GM19455 (cell line): Measurements from ENCODE around the gene CEP164.
"Not testable (repeated sequence)": the region's sequence is repeated elsewhere in the genome, so short reads cannot be mapped to it uniquely, and the experiment has no call there.

Experiments
- ATAC-seq: cut with Tn5 transposase; IDR thresholded peaks from one replicate; pipeline ENCODE4 v1.9.1; 2021; ENCODE audit not compliant: unreplicated experiment

The CEP164 gene

DNA sequence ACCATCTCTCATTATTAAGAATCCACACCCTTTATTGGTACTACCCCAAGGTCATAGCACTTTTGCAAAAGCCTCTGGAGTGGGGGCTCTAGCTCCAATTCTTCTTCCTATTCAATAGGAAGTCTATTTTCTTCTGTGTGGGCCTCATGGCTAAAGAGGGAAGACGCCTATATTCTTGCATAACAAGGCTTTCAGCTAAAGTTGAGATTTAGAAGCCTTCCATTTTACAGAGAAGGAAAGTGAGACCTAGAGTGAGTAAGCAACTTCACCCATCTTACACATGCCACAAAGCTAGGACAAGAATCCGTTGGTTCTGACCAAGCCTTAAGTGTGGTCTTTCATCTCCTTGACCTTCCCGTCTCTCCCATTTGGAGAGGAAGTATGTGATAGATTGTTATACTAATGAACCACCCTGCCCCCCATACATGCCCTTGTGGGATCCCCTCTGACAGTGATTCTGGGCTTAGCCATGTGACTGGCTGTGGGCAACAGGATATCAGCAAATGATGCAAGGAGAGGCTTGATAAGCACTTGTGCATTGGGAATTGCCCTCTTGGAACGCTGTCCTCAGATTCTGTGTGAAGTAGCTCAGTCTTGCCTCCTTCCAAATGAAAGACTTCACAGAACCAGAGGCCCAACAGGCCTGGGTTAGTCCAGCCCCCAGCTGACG lies 23.9 kb upstream of the CEP164 start:
- ATAC-seq: no peak

DNA sequence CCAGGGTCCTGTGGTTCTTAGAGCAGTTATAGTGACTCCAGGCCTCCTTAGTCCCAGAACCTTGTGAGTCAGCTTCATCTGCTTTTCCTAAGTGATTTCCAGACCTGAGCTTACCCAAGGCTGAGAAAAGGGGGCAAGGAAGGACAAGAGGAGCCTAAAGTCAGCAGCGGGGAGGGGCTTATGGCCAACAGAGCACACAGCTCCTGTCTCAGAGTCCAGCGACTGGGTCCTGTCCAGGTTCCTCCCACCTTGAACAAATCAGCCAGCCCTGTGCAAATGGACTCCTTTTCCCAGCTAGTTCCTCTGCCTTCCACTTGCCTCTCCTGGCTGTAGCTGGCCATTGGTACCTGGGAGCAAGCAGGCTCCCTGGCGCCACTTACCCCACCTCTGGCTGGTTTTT lies 22.5 kb upstream of the CEP164 start:
- ATAC-seq: no peak

DNA sequence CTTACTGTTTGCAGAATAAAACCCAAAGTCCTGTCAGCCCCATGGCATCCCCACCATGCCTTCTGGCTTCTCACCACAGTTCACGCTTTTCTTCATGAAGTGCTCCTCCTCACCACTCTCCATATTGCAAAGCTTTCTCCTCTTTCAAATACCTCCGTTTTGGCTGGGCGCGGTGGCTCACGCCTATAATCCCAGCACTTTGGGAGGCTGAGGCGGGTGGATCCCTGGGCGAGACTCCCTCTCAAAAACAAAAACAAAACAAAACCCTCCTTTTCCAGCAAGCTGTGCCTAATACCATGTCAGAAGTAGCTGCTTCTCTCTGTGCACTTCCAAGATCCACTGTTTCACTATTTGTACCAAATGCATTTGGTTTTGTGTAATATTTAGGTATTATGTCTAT lies 18.3 kb upstream of the CEP164 start:
- ATAC-seq: no peak

DNA sequence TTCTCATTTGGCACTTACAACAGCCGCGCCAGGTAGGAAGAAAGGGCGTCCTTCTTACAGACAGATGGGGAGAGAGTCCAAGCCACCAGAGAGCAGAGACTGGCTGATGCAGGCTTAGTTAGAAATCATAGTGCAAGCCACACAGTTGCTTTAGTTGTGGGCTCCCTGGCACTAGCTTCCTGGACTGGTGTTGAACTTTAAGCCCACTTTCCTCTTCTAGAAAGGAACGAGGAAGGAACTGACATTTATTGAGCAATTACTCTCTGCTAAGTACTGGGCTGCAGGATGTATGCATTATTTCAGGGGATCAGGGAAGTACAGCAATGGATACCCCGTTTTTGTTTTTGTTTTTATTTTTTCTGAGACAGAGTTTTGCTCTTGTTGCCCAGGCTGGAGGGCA lies 14.6 kb upstream of the CEP164 start:
- ATAC-seq: no peak

DNA sequence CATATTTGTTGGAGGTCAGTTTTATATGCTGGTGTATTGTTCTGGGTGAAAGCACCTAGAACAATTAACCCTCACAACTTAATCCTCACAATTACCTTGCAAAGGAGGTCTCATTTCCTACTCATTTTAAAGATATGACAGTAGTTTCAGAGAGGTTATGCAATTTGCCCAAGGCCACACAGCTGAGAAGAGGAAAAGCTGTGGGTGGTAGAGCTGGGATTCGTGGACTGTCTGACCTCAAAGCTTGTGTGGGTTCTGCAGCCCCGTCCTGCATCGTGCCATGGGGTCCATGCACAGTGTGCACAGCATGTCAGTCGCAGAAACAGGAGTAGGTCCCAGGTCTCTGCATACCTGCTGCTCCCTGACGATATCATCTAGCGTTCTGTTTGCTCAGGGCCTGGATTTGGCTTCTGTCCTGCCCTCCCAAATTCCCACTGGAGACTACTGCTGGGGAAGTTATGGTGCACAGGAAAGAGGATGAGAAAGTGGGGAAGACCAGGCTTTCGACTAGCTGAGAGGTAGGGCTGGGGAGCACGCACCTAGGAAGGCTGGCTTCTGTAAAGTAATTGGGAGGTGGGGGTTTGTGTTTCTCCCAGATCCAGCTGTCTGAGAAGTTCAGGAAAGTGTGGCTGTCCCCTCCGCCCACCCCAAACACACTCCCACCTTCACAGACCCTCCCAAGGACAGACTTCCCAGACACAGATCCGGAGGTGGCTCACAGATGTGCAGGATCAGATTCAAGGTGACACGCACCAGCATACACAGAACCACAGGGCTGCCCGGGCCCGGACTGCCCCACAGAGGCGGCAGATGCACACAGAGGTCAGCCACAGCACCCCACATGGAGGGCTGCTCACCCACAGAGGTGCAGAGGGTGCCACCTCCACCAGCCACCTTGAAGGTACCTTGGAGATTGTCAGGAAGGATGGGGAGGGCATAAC lies 13.6 kb upstream of the CEP164 start:
- no peak for ATAC-seq

DNA sequence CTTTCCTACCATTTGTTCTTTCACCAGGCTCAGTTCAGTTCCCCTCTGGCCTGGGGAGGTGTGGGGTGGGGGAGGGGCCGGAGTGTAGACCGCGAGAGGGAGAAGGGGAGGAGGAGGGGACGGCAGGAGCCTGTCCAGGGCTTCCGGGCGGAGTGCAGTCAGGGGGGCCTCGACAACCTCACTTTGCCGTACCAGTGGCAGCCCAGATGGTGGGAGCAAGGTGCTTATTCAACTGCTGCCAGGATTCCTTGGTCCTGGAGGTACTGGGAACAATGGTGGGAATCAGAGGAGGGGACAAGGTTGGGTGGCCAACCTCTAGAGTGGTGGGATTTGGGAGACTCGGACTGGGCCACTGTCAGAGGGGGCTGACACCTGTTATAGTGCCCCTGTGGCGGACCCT lies 12.8 kb upstream of the CEP164 start:
- ATAC-seq: no peak

DNA sequence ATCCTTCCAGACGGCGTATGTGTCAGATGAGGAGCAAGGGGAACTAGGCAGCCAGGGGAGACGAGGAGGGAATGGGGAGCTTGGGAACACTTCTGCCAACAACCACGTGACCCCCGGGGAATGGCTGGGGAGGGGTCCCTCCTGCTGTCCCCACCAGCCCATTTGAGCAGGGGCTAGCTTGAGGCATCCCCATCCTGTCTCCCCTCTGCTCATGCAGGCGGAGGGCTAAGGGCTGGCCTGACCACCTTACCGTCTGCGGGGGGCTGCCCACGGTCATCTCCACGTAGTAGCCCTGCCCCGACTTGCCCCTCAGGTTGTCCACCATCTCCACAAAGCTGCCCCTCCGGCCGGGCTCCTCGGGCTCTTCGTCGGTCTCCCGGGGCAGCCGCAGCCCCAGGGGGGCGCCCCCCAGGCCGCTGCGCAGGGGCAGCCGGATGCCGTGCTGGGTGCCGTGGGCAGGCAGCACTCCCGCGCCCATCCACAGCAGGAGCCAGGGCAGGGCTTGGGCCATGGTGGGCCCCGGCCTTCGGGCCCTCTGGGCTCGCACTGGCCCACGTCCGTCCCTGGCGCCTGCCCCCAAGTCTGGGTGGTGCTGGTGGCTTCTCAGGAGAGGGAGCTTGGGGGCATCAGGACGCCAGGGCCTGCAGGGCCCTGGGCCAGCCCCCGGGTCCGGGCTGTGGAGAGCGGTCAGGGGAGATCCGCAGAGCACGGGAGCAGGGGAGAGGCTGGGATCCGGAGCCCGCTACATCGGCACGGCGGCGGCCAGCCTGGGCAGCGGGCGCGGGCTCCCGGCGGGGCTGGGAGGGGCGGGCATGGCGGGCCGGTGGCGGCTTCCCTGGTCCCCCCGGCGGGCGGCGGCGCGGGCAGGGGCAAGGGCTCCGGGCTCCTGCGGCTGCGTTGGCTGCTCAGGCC lies 12.1 kb upstream of the CEP164 start:
- no peak for ATAC-seq

DNA sequence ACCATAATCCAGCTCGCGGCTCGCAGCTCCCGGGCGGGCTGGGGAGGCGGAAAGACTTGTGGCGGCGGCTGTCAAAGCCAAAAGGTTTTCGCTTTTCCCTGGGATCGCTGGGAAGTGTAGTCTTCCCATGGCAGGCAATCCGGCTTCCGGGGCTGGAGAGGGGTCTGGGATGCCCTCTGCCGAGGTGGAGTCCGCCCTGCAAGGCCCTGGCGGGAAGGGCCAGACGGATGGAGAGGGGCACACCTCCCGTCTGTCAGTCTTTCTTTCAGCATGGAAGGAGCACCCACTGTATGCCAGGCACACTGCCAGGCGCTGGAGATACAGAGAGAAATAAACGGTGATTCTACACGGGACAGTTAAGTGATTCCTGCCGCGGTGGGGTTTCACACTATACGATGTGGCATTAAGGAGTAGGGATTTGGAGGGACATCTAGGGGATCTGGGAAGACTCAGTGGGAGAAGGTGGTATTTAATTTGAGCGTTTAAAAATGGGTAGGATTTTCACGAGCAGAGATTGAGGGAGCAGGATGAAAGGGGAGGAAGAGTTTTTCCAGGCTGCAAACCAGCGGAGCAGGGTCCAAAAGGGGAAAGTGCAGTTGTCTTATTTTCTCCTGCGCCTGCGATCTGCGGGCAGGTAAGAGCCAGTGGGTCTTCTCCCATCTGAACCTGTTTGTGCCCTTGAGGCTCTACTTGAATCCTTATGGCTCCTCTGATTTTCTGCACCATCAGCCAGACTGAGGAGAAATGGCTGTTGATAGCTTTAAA lies 11.3 kb upstream of the CEP164 start, which contains the start of gene BACE1:
Gene BACE1, minus strand, starts transcription at position 60 of the 765 bp plus-strand sequence. CDS start 461 bp downstream, outside the sequence.
- no peak for ATAC-seq

DNA sequence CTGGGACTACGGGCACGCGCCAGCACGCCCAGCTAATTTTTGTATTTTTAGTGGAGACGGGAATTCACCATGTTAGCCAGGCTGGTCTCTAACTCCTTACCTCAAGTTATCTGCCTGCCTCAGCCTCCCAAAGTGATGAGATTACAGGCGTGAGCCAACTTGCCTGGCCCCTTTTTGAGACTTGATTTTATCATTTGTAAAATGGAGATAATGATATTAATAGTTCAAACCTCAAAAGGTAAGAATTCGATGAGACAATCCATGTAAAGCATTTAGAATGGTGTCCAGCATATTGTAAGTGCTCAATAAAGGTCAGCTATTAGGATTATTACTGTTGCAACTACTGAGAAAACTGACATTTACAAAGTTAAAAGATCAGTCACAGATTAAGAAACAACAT lies 8.9 kb upstream of the CEP164 start:
- ATAC-seq: no peak

DNA sequence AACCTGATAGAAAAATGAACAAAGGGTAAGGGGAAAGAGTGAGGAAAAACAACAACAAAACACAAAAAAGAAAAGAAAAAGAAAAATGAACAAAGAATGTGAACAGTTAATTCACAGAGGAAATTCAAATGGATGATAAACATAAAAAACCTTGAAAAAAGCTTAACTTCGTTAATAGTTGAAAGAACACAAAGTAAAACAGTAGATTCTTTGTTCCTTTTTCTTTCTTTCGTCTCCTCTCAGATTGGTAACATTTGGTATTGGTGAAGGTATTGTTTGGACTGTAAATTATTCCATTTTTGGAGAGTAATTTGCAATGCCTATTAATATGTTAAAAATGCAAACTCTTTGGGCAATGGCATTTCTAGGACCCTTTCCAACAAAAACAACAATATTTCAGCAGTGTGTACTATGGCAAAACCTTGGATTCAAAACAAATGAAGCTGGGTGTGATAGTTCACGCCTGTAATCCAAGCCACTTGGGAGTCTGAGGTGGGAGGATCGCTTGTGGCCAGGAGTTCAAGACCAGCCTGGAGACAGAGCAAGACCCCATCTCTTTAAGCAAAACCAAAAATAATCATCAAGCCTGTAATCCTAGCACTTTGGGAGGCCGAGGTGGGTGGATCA lies 8.3 kb upstream of the CEP164 start:
- ATAC-seq: no peak

DNA sequence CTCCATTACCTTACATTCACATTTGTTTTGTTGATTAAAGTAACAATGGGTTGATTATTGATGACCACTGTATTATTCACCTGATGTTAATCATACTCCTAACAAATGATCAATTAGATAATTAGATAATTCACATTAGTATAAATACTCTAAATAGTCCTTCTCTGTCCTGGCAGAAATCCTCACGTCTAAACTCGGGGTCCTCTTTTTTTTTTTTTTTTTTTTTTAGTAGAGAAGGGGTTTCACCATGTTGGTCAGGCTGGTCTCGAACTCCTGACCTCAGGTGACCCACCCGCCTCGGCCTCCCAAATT lies 443 bp upstream of the CEP164 start:
- not testable (repeated sequence) for ATAC-seq

DNA sequence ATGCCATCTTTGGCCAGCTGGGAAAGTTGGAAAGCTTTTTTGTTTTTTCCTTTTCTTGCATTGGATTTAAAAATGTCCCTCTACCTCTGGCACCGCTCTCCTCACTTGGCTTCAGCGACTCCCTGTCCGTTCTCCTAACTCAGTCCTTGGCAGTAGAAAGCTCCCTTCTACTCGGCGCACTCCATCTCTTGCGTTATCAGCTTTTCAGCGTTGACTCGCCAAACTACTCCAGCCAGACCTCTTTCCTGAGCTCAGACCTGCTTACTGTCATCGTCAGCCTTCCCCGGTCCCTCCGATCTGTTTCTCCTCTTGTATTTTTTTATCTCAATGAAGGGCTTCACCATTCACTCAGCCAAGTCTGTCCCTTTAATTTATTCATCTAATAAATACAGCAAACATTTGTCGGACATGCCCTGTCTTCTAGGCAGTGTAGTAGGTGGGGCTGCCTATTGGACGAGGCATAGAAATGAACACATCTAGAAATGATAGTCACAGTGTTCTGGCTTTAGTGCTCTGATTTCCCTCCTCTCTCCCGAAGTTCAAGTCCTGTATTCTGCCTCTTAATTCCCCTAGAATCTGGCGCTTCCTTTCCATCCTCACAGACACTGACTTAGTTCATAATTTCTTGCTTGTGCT lies 839 bp downstream of the CEP164 start:
- ATAC-seq: peak; percentile 9

DNA sequence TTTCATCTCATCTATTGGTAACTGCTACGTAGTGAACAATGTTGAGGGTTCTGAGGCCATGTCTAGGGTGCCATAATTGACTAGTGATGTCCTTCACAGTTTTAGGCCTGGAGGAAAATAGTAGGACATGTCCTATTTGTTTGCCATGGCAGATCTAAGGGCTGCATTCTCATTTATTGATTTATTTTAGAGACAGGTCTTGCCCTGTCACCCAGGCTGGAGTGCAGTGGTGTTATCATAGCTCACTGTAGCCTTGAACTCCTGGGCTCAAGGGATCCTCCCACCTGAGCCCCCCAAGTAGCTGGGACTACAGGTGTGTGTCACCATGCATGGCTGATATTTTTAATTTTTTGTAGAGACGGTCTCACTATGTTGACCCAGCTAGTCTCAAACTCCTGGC lies 5.2 kb downstream of the CEP164 start:
- ATAC-seq: no peak

DNA sequence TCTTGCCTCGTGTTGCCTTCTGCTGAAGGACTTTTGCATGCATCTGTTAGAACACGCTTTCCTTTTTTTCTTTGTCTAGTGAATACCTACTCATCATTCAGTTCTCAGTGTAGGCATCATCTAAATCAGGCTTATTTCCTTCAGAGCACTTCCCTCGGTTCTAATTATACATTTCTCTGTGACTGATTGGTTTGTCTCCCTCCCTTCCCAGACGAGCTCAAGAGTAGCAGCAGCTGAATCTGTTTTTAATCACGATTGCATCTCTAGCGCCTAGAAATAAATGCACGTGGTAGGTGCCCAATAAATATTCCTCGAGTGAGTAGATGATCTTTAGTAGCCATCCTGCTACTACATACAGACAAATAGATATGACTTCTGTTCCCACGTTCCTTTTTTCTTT lies 6.3 kb downstream of the CEP164 start:
- no peak for ATAC-seq

DNA sequence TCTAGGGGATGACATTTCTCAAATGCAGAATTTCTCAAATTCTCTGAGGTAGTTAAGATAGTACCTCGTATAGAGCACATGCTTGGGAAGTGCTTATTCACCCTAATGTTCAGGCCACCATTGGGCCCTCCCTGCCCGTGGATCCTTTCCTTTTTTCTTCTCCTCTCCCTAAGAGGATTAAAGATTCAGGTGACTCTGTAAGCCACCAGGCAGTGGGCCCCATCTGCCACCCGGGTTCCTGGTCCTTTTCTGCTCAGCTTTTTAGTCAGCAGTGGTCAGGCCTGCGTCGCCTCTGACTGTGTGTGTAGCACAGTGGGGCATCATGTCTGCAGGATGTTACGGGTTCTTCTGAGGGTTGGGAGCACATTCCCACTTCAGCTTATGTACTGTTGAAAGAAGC lies 7.2 kb downstream of the CEP164 start:
- no peak for ATAC-seq

DNA sequence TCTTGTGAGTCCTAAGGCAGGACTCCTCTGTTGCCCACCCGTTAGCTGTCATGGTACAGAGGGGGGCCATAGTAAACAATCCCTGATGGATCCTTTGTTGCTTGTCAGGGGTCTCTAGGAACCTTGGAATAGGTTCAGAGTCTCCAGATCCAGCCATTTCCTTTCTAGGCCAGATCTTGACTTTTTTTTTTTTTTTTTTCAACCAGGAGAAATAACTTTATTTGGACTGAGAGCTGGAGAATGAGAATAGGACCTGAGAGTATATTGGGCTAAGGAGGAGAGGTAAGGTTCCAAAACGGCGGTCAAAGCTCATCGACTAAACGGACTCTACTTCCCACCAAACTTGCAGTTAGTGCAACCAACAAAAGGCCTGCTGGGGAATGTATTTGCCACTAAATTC lies 7.7 kb downstream of the CEP164 start:
- ATAC-seq: no peak

DNA sequence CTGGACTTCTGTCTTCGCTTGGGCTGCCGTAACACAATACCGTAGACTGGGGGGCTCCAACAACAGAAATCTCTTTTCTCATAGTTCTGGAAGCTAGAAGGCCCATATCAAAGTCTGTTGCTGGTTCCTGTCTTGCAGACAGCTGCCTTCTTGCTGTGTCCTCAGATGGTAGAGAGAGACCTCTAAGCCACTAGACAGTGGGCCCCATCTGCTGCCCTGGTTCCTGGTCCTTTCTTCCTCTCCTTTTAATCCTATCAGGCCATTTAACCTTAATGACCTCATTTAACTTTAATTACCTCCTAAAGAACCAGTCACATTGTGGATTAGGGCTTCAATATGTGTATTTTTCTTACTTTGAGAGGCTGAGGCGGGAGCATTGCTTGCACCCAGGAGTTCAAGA lies 9.4 kb downstream of the CEP164 start:
- no peak for ATAC-seq

DNA sequence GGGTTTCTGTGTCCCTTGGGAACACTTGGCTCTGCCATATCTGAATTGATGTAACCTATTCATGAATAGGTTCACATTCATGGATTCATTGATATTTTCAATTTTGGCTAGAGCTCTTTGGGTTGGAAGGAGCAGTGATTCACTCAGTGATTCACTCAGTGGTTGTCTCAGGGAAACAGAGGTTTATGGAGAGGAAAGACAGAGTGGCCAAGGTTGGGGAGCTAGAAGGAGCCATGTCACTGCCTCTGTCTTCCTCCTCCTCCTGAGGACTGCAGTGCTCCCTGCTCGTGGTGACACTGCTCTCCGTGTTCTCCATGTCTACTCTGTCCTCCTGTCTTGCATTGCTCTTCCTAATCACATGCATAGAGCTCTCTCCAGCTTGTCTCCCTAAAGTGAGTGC lies 17.4 kb downstream of the CEP164 start:
- ATAC-seq: no peak

DNA sequence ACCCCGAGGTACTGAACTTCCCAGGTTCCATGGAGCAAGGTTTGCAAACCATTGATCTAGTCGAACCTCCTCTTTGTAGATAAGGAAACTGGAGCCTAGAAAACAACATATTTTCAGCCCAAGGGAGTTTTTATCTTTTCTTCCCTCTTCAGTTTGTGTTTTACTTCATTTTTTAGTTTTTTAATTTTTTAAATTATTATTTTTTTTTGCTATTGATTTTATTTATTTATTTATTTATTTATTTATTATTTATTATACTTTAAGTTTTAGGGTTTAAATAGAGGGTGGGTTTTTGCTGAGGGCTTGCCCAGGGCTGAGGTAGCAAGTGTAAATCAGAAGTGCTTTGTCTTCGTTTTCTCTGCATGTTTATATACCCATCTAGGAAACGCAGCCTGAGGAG lies 26.9 kb downstream of the CEP164 start:
- no peak for ATAC-seq
